GM04503 (cell line): Measurements from ENCODE around the gene TMEM151B.

ENCODE experiments used
- DNase-seq: peaks from one replicate; pipeline ENCODE4 v3.0.0-alpha.2; 2012; ENCODE audit warnings: low read depth

Gene TMEM151B

DNA sequence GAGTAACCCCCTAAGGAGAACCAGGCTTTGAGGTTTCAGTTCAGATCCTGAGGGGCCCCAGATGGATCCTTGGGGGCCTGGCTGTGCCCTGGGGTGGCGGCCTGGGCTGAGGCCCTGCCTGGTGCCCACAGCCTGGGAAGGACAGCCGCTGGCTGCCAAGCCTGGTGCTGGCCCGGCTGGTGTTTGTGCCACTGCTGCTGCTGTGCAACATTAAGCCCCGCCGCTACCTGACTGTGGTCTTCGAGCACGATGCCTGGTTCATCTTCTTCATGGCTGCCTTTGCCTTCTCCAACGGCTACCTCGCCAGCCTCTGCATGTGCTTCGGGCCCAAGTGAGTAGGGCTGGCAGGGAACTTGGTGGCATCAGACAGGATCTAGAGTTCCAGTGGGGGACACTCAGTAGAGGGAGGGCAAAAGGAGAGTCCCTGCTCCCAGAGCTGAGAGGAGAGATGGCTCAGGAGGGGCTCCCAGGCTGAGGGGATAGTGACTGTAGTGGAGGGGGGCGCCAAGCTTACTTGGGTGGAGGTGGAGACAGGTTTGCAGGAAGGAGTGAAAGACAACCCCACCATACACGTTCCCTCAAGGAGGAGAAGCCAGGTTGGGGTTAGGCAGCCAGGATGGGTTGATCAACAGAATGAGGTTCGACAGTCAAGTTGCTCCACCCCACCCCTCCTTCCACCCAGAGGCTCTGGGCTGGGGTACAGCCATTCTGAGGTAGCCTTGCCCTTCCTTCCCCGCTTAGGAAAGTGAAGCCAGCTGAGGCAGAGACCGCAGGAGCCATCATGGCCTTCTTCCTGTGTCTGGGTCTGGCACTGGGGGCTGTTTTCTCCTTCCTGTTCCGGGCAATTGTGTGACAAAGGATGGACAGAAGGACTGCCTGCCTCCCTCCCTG lies 37.3 kb upstream of the TMEM151B start:
- DNase-seq: no peak

GRCh38 chr6:44233567-44234100 lies 36.6 kb upstream of the TMEM151B start:
- DNase-seq: no peak

DNA sequence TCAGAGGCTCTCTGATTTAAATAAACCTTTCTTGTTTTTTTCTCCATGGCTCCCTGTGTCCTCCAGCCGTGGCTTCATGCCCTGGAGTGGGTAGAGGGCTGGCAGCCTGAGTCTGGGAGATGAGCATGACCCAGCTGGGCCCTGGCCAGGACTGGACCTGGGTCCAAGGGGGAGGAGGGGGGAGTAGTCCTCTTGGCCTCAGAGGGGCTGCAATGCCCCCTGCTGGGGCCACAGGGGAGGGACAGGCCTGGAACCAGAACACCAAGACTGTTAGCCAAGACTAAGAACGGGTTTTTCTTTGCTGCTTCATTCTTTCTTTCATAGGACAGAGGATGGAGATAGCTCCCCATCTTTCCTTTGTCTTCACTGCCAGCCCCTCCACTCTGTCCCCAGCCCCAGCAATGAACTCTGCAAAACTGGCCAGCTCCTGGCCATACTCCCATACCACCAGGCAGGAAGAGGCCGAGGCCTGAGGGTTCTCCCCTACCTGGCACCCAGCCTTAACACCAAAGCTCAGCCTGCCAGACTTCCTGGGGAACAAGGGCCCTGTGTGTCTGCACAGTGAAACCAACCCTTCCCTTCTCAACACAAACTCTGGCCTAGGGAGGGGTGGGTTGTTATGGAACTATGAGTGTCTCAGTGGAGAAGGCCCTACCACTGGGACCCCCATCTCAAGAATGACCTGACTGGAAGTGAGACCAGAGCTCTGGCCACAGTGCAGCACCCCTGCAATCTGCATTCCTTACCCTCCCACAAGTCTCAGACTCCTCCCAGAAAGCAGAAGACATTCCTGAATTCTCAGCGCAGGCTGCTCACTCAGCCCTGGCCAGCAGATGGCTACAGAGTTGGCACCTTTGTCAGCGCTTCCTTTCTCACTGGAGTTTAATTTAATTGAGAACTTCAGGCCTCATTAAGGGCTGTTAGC lies 35.9 kb upstream of the TMEM151B start:
- peak; percentile 38 for DNase-seq

DNA sequence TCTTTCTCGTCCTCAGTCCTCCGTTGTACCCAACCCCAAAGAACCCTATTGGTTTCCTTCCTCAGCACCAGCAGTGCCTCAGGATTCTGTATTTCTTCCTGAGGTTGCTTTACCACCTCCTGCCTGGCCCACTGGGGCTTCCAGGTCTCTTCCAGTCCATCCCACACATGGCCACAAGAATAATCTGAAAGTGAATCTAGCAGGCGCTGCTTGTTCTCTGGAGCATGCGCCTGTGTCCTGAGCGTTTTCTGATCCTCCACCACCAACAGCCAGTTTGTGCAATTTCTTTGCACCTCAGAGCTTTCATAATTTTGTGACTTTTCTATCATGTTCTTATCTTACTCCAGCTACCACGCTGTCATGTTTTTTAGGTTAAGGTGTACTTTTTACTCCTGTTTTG lies 35.0 kb upstream of the TMEM151B start:
- DNase-seq: no peak

GRCh38 chr6:44235891-44236516 lies 34.2 kb upstream of the TMEM151B start:
- DNase-seq: no peak

GRCh38 chr6:44237021-44237812 lies 33.0 kb upstream of the TMEM151B start:
- DNase-seq: peak; percentile 87

DNA sequence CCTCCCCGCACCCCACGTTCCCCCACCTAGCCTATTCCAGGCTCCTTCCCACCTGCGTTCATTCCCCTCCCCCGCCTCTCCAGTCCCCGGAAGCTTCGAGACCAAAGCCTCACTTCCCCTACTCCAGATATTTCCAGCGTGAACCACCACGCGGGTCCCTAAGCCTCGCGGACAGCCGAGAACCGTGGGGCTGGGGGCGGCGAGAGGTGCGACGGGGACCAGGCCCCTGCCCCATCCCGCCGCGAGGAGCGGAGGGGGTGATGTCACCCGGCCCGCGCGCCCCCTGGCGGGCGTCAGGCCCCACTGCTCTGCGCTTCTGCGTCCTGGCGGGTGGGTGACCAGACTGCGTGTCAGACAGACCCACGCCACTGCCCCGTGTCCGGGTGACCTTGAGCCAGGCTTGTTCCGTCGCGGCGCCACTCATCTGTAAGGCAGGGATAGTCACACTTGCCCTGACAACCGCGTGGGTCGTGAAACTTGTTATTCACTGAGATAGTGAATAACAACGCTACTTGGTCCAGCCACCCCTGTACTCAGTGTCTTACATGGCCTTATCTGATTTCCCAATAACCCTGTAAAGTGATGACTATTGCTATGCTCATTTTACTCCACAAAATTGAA lies 32.3 kb upstream of the TMEM151B start:
- no peak for DNase-seq

DNA sequence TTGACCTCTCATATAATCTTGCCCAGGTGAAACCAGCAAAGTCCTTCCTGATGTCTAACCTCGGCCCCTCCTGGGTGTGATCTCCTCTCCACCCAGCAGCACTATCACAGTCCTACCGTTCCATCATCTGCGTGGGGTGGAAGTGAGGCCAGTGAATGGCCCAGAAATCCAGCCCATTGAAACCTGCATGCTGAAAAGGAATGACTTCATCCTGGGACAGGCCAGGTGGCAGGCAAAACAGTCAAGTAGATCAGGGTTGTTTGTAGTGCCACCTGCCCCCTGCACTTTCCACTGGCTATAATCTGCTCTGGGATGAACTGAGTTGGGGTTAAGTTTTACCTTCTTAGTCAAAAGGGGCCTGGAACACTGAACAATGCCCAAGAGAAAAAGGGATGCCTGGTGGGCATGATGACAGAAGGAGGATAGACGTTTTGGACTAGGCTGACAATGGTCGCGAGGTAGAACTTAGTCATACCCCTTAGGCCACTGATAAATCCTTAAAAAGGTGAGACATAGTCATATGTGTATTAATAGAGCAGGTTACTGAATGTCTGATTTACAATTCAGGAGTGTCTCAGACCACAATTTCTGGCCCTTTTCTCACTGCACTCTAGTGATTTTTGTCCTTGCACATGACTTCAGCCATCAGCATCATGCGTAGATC lies 31.4 kb upstream of the TMEM151B start:
- DNase-seq: no peak

GRCh38 chr6:44243345-44243744 lies 26.9 kb upstream of the TMEM151B start:
- DNase-seq: no peak

DNA sequence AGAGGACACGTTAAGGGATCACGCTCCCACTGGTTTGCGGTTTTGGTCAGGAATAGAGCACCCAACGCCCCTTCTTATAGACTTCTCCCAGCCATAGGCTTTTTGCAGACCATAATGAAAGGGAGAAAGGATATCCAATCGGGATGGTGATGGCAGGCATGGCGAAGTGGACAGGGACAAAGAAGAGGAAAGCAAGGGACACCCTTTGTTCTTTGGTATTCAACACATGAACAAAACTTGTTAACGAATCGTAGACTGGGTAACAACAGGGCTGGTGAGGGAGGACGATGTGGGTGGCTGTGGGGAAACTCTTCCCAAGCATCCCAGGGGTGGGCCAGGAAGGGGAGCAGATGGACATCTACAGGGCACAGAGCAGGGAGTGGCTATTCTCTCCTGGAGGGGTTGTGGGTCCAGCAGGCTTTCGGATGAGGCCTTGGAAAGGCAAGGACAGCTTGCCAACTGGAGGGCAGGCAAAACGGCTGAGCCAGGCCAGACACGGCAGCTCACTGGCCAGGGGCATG lies 24.8 kb upstream of the TMEM151B start:
- DNase-seq: no peak

DNA sequence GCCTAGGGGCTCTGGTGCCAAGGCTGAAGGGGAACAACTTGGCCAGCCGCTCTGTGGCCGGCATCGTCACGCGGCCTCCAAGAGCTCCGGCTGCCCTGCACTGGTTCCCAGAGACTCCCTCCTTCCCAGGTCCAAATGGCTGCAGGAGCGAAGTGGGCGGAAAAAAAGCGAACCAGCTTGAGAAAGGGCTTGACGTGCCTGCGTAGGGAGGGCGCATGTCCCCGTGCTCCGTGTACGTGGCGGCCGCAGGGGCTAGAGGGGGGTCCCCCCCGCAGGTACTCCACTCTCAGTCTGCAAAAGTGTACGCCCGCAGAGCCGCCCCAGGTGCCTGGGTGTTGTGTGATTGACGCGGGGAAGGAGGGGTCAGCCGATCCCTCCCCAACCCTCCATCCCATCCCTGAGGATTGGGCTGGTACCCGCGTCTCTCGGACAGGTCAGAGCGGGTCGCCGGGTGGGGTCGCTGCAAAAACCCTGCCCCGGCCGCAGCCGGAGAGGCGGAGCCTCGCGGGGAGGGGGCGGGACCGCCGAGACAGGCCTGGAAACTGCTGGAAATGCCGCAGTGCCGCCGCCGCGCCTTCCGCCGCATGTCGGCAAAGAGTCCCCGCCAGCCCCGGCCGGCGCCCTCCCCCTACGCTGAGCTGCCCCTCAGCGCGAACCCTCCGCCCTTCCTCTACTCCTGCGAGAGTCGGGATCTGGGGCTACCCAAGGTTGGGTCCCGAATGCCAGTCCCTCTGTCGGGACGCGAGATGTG lies 24.2 kb upstream of the TMEM151B start:
- peak; percentile 27 for DNase-seq

DNA sequence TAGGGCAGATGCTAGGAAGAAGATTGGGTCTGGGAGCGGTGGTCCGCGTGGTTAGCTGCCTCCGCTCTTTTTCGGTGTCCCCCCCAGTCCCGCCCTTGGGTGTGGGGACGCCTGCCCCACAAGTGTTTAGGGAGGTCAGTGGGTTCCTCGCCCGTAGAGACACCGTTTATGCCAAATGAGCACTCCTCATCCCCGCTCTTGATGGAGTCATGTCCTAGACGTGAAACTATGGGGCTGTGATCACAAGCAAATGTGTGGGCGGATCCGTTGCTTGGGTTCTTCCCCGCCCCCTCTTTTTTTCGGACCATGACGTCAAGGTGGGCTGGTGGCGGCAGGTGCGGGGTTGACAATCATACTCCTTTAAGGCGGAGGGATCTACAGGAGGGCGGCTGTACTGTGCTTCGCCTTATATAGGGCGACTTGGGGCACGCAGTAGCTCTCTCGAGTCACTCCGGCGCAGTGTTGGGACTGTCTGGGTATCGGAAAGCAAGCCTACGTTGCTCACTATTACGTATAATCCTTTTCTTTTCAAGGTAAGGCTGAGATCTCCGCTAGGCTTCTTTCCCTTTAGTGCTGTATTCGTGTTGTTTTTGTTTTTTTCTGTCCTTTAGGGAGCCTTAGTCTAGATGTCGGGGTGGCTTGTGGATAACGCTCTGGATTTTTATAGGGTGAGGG lies 23.4 kb upstream of the TMEM151B start, which contains the start of gene HSP90AB1:
TSS of gene HSP90AB1 (plus strand) at position 439 of the 675 bp plus-strand sequence. CDS start 1,529 bp downstream, outside the sequence.
- DNase-seq: peak; percentile 86

- no peak for DNase-seq
These were observed 22.6 kb upstream of the TMEM151B start for GRCh38 chr6:44247338-44248302.

GRCh38 chr6:44248579-44248978 lies 21.7 kb upstream of the TMEM151B start:
- no peak for DNase-seq

- DNase-seq: no peak
These were observed 21.0 kb upstream of the TMEM151B start for GRCh38 chr6:44249082-44249748.

DNA sequence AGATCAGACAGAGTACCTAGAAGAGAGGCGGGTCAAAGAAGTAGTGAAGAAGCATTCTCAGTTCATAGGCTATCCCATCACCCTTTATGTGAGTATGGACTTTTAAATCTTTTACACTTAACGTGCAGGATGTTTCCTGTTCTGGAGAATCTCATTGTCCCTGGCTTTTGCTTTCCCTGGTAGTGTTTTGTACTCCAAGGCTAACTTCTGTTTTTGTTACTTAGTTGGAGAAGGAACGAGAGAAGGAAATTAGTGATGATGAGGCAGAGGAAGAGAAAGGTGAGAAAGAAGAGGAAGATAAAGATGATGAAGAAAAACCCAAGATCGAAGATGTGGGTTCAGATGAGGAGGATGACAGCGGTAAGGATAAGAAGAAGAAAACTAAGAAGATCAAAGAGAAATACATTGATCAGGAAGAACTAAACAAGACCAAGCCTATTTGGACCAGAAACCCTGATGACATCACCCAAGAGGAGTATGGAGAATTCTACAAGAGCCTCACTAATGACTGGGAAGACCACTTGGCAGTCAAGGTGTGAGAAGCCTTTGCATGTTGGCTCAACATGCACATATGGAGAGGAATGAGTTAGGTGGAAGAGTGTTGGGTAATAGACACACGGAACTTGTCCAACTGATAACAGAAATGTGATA lies 20.1 kb upstream of the TMEM151B start:
- no peak for DNase-seq
